SU-DHL-6 (cell line): ENCODE data around the gene CACNA2D1.

Source experiments
- EZH2phosphoT487 ChIP-seq: fragments of 200-600 bp; sonication (generic), shearing (Covaris generic); conservative IDR thresholded peaks from 2 replicates; pipeline ENCODE4 v1.6.1; 2018; ENCODE audit warnings: mild to moderate bottlenecking, antibody characterized with exemption, low read length, moderate library complexity, mixed read lengths
- TF ChIP-seq, protein P1 (sequence below): fragments of 200-600 bp; sonication (generic); IDR thresholded peaks from one replicate; pipeline ENCODE4 v1.5.1; 2017; ENCODE audit warnings: antibody characterized with exemption, mild to moderate bottlenecking, low read length, moderate library complexity; ENCODE audit not compliant: insufficient read depth, poor library complexity, severe bottlenecking

DNA sequence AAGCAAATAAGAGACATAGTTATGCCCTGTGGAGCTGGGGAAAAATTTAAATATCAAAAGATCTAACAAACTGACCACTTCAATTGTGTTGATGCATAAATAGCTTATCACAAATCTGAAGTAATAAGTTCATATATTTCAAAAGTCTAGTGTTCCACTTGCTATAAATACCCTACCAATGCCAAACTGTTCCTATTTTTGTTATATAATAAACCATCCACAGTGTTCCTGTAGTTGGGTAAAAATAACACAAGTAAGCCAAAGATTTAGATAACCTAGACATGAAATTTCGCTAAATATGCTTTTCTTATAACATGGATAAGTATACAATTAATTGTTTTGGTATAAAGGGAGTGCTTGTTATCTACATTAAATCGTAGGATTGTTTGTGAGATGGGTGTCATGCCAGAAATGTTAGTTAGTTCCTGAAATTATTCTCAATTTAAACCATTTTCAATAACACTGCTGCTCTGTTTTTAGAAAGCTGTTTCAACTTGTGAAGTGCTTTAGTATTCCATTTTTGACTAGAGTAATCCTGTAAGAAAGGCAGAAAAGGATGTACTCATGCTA, 85.5 kb downstream of the CACNA2D1 start:
- TF ChIP-seq, protein P1, sequence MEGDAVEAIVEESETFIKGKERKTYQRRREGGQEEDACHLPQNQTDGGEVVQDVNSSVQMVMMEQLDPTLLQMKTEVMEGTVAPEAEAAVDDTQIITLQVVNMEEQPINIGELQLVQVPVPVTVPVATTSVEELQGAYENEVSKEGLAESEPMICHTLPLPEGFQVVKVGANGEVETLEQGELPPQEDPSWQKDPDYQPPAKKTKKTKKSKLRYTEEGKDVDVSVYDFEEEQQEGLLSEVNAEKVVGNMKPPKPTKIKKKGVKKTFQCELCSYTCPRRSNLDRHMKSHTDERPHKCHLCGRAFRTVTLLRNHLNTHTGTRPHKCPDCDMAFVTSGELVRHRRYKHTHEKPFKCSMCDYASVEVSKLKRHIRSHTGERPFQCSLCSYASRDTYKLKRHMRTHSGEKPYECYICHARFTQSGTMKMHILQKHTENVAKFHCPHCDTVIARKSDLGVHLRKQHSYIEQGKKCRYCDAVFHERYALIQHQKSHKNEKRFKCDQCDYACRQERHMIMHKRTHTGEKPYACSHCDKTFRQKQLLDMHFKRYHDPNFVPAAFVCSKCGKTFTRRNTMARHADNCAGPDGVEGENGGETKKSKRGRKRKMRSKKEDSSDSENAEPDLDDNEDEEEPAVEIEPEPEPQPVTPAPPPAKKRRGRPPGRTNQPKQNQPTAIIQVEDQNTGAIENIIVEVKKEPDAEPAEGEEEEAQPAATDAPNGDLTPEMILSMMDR = no peak
- TF ChIP-seq EZH2phosphoT487 = no peak
